GM13976 (cell line): ENCODE measurements around the gene MLEC.

Experiments
- DNase-seq: peaks from one replicate; pipeline ENCODE4 v3.0.0; 2012; ENCODE audit warnings: low spot score
- in situ Hi-C: fragments of 300-500 bp; cut with MboI; formaldehyde crosslinking; loops from one replicate; pipeline ENCODE4 v1.12.0; 2022; ENCODE audit warnings: low sequenced_read_pairs, mixed read lengths, inconsistent platforms; ENCODE audit not compliant: unreplicated experiment
- TF ChIP-seq, protein P1 (sequence below): IDR thresholded peaks from 2 replicates; pipeline ENCODE4 v1.5.1; 2012; ENCODE audit warnings: borderline replicate concordance, mild to moderate bottlenecking; ENCODE audit not compliant: insufficient read depth; ENCODE audit errors: extremely low read depth, missing control alignments, control extremely low read depth

The MLEC gene

GRCh38 chr12:120686690-120687577 is at the start of gene MLEC:
Gene MLEC (plus strand): TSS chr12:120687149. CDS start chr12:120687297, 148 bp downstream.
- TF ChIP-seq, protein P1, sequence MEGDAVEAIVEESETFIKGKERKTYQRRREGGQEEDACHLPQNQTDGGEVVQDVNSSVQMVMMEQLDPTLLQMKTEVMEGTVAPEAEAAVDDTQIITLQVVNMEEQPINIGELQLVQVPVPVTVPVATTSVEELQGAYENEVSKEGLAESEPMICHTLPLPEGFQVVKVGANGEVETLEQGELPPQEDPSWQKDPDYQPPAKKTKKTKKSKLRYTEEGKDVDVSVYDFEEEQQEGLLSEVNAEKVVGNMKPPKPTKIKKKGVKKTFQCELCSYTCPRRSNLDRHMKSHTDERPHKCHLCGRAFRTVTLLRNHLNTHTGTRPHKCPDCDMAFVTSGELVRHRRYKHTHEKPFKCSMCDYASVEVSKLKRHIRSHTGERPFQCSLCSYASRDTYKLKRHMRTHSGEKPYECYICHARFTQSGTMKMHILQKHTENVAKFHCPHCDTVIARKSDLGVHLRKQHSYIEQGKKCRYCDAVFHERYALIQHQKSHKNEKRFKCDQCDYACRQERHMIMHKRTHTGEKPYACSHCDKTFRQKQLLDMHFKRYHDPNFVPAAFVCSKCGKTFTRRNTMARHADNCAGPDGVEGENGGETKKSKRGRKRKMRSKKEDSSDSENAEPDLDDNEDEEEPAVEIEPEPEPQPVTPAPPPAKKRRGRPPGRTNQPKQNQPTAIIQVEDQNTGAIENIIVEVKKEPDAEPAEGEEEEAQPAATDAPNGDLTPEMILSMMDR: peak; percentile 41
- DNase-seq: peak; percentile 99
- in situ Hi-C loops: no loop called here

DNA sequence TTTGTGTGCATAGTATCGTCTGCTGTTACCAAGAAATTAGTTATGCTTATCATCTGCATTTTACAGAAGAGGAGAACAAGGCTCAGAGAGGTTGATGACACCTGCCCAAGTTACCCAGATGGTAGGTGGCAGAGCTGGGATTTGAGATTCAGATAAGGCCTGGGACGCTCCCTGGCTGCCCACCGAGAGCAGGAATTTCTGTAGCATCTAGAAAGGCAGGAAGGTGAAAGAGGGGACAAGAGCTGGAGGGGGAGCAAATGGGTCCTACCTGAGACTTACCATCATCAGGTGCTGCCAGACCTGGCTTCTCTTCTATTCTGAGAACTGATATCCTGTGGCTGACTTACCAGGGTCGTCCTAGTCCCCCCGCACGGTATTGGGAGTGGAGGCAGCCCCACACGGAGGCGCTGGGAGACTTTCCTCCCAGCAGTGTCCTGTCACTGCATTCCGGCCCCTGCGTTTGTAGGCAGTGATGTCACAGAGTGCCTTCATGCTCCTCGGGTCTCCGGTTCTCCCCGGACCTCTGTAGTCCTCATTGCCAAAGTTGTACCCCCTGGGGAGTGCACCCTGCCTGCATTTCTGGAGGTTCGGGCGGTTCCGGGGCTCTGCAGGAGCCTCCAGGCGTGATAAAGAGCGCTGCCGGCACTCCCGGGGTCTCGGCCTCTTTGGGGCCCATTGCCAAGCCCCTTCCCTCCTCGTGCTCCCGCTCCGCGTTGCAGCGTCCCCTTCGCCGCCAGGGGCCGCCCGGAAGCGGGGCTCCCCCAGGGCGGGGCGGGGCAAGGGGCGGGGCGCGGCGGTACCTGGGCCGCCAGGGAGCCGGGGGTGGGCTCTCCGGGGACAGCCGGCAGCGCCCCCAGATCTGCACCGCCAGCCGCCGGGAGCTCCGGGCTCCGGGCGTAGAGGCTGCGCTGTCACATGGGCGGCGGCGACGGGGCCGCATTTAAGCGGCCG is 46.9 kb upstream of the MLEC start, which contains the start of gene CABP1:
CABP1 (plus strand) TSS at position 856 of the 951 bp plus-strand sequence; CDS start at position 916, 60 bp downstream.
- peak; percentile 88 for DNase-seq
- in situ Hi-C loops: no loop called here
- TF ChIP-seq, protein P1: peak; percentile 55

- DNase-seq: peak; percentile 76
- TF ChIP-seq, protein P1: no peak
- in situ Hi-C loops: no loop called here
These were observed 45.8 kb upstream of the MLEC start for GRCh38 chr12:120640861-120641833.

DNA sequence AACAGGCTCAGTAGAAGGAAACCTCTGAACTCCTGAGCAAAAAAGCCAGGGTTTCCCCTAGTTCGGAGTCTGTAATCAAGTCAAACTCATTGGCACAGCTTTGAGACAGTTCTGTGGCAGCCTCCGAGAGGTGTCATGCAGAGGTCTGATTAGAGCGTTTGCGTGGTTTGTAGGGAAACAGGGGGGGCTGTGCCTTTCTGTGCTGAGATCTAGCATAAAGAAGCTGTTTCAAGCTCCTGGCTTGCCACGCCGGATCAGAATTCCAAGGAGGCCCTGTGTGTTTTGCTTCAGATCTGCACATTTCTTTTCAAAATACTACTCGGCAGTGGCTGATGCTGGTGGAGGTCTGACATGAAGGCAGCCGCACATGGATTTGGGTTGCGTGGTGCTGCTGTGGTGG is 44.8 kb upstream of the MLEC start:
- in situ Hi-C loops: no loop called here

GRCh38 chr12:120642826-120643225 is 44.1 kb upstream of the MLEC start:
- TF ChIP-seq, protein P1: no peak
- in situ Hi-C loops: no loop called here
- DNase-seq: no peak

More for the DNA sequence above, 44.8 kb upstream of the MLEC start:
- TF ChIP-seq, protein P1: no peak
- no peak for DNase-seq
